Smooth muscle cell (in vitro differentiated cells): ENCODE results near the gene GNB1. TPM values are rescaled to one million over a fixed set of nuclear protein-coding genes. Genes with fewer than 3 reads are reported as not detected.

Experiments
- DNase-seq: peaks from one replicate; lab custom pipeline; 2025; ENCODE audit not compliant: unreplicated experiment; lab: John Stamatoyannopoulos, UW
- H2AFZ ChIP-seq: fragments of 200-600 bp; sonication (generic); 2 replicates; pipeline ENCODE4 v1.6.0; 2016; ENCODE audit warnings: antibody characterized with exemption, low read depth, mild to moderate bottlenecking
- H3F3A ChIP-seq: fragments of 200-600 bp; sonication (generic); 2 replicates; pipeline ENCODE4 v1.6.0; 2017; ENCODE audit warnings: antibody characterized with exemption, low read depth
- H3K27ac ChIP-seq: fragments of 200-600 bp; sonication (generic); 2 replicates; pipeline ENCODE4 v1.5.1; 2016; ENCODE audit warnings: low read depth, mild to moderate bottlenecking
- H3K27me3 ChIP-seq: fragments of 200-600 bp; sonication (generic); 2 replicates; pipeline ENCODE4 v1.6.1; 2016; ENCODE audit warnings: low read depth, mild to moderate bottlenecking
- H3K36me3 ChIP-seq: fragments of 200-600 bp; sonication (generic); 2 replicates; pipeline ENCODE4 v1.5.1; 2016; ENCODE audit warnings: low read depth
- H3K4me1 ChIP-seq: fragments of 200-600 bp; sonication (generic); 2 replicates; pipeline ENCODE4 v1.5.1; 2016; ENCODE audit warnings: low read depth
- H3K4me2 ChIP-seq: fragments of 200-600 bp; sonication (generic); 2 replicates; pipeline ENCODE4 v1.6.0; 2016; ENCODE audit warnings: mild to moderate bottlenecking
- H3K4me3 ChIP-seq: fragments of 200-600 bp; sonication (generic); 2 replicates; pipeline ENCODE4 v1.5.1; 2016; ENCODE audit warnings: mild to moderate bottlenecking
- H3K79me2 ChIP-seq: fragments of 200-600 bp; sonication (generic); 2 replicates; pipeline ENCODE4 v1.6.0; 2016; ENCODE audit warnings: low read depth, mild to moderate bottlenecking
- H3K9ac ChIP-seq: fragments of 200-600 bp; sonication (generic); 2 replicates; pipeline ENCODE4 v1.6.0; 2016; ENCODE audit warnings: low read depth
- H3K9me3 ChIP-seq: fragments of 200-600 bp; sonication (generic); replicated peaks from 2 replicates; pipeline ENCODE4 v1.5.1; 2016; ENCODE audit warnings: low read depth
- H4K20me1 ChIP-seq: fragments of 200-600 bp; sonication (generic); 2 replicates; pipeline ENCODE4 v1.6.0; 2016; ENCODE audit warnings: low read depth
- CTCF ChIP-seq: fragments of 200-600 bp; sonication (generic); IDR thresholded peaks from 2 replicates; pipeline ENCODE4 v1.5.1; 2017; ENCODE audit warnings: borderline replicate concordance, mild to moderate bottlenecking, antibody characterized with exemption; ENCODE audit not compliant: insufficient read depth, poor library complexity, severe bottlenecking
- WGBS: methylation state at CpG from one replicate; pipeline ENCODE4 v1.1.7; 2016; ENCODE audit warnings: low lambda C conversion rate; 5-methylcytosine and 5-hydroxymethylcytosine counted together
- polyA plus RNA-seq: library from polyadenylated mRNA; unstranded; fragments of >200 nt; fragmentation: Nextera tagmentation; extraction: Ambion mirVana; gene quantifications from 2 replicates; pipeline ENCODE4 v1.2.1, GENCODE V29; 2016
- total RNA-seq: library from RNA; depleted of rRNA; stranded (reverse); fragments of >200 nt; gene quantifications from 2 replicates; pipeline ENCODE4 v1.2.3, GENCODE V29; 2014

GNB1 gene
- total and polyA plus RNA-seq, 2 experiments from 2014 or later, result 208 to 293 TPM

GRCh38 chr1:1779320-1779675 lies 111.6 kb downstream of the GNB1 start:
- DNase-seq, result no peak
- Histone ChIP-seq H3K4me3 (peak overlapping the region; percentile 91), H3F3A (peaks cover 11% of the 10 kb centered on the region), H4K20me1 (peaks cover 56% of the 10 kb centered on the region), H3K9me3 (no peaks in the 10 kb centered on the region), H3K9ac (no peak overlapping the region), H2AFZ (no peak overlapping the region), H3K4me1 (peaks cover 21% of the 10 kb centered on the region), H3K4me2 (peak overlapping the region; percentile 100), H3K36me3 (no peaks in the 10 kb centered on the region), H3K27me3 (no peaks in the 10 kb centered on the region), H3K27ac (no peak overlapping the region), H3K79me2 (peaks cover 37% of the 10 kb centered on the region)
- no peak for TF ChIP-seq CTCF
- WGBS, result 67% methylated on average over 11 of the region's 11 CpGs

DNA sequence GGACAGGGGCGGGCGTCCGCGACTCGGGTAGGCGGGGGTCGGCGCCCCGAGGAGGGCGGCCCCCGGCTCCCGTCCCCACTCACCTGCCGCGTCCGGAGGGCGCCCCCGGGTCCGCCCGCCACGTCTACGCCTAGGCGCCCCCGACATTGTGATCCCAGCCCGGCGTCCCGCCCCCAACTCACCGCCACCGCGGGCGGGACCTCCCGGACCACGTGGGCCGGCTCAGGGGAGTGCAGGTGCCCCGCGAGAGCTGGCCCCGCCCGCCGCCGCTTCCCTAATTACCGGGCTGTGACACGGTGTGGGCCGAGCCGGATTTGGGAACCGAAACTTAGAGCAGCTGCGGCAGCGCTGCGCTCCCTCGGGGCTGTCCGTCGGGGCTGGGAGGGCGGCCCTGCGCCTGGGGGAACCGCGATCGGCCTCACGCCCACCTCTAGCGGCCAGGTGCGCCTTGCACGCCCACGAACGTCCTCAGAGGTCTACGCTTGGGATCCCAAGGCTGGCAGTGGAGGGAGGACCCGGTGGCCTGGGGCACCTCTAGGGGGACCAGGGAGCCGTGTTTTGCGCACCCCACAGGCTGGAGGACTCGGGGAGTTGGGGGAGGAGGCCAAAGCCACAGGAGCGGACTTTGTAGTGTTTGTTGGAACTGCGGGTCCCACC lies 112.1 kb downstream of the GNB1 start:
- H3K27ac ChIP-seq, result no peak overlapping the region
- TF ChIP-seq CTCF, result no peak
- peak overlapping the region; percentile 91 for H3K4me3 ChIP-seq
- 3% methylated on average over 45 of the region's 68 CpGs for WGBS
- H3K4me1 ChIP-seq, result peaks cover 21% of the 10 kb centered on the region
- H3K4me2 ChIP-seq, result peak overlapping the region; percentile 100
- peaks cover 52% of the 10 kb centered on the region for H4K20me1 ChIP-seq
- no peaks in the 10 kb centered on the region for H3K36me3 ChIP-seq
- DNase-seq, result no peak
- H3F3A ChIP-seq, result peaks cover 11% of the 10 kb centered on the region
- no peak overlapping the region for H2AFZ ChIP-seq
- no peaks in the 10 kb centered on the region for H3K9me3 ChIP-seq
- H3K27me3 ChIP-seq, result no peaks in the 10 kb centered on the region
- H3K79me2 ChIP-seq, result peaks cover 42% of the 10 kb centered on the region
- H3K9ac ChIP-seq, result no peak overlapping the region

GRCh38 chr1:1777950-1778662 lies 112.8 kb downstream of the GNB1 start, which contains the start of gene NADK:
TSS of gene NADK (minus strand) at chr1:1778470. CDS start at chr1:1765406, 13,064 bp downstream.
- Histone ChIP-seq H3K4me2 (peak within 1 kb of the TSS; percentile 100), H3K9ac (peak within 1 kb of the TSS; percentile 76), H3K36me3 (no peaks in the 10 kb centered on the region), H3K4me1 (peaks cover 19% of the 10 kb centered on the region), H3K9me3 (no peaks in the 10 kb centered on the region), H3K27me3 (no peaks in the 10 kb centered on the region), H2AFZ (no peak within 1 kb of the TSS), H3K27ac (peak within 1 kb of the TSS; percentile 39), H3K4me3 (peak within 1 kb of the TSS; percentile 91), H4K20me1 (peaks cover 46% of the 10 kb centered on the region), H3K79me2 (peaks cover 49% of the 10 kb centered on the region), H3F3A (peaks cover 11% of the 10 kb centered on the region)
- peak; percentile 56 for DNase-seq
- 1% methylated on average over 34 of the region's 99 CpGs for WGBS
- TF ChIP-seq CTCF, result no peak

DNA sequence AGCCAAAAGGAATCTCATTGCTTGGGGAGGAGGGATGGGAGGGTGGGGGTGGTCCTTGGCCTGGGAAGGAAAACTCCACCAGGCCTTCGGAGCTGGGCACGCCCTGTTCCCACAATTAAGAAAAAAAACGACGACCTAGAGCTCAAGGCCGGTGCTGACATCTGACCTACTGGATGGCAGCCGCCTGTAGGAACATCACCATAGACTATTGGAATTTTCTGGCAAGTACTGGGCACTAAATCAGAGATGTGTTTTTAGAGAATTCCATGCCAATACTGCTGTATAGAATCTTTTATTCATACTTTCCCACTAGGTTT lies 113.3 kb downstream of the GNB1 start:
- Histone ChIP-seq H3K4me3 (peak overlapping the region; percentile 91), H3K27me3 (no peaks in the 10 kb centered on the region), H3K4me2 (peak overlapping the region; percentile 100), H3K4me1 (peaks cover 13% of the 10 kb centered on the region), H4K20me1 (peaks cover 40% of the 10 kb centered on the region), H2AFZ (no peak overlapping the region), H3F3A (peaks cover 5% of the 10 kb centered on the region), H3K36me3 (no peaks in the 10 kb centered on the region), H3K9ac (peak overlapping the region; percentile 76), H3K27ac (peak overlapping the region; percentile 39), H3K9me3 (no peaks in the 10 kb centered on the region), H3K79me2 (peaks cover 55% of the 10 kb centered on the region)
- WGBS, result under 1% methylated on average over 6 of the region's 6 CpGs
- no peak for DNase-seq
- TF ChIP-seq CTCF, result no peak
